Testis (tissue), 2 donors: ENCODE data around the gene EHD4.

Source experiments
- POLR2A ChIP-seq: fragments of 450-650 bp; IDR thresholded peaks from one replicate; pipeline ENCODE4 v1.6.1; 2017; ENCODE audit warnings: antibody characterized with exemption, mild to moderate bottlenecking, moderate library complexity
- TF ChIP-seq, protein P1 (sequence below), 3 experiments: fragments of 450-650 bp in 2 of 3; fragments of 200-600 bp in 1 of 3; sonication (generic) in 1 of 3; IDR thresholded peaks; one replicate each; pipeline ENCODE4 v1.5.1; 2016 to 2019; ENCODE audit warnings: antibody characterized with exemption in 3 of 3, mild to moderate bottlenecking in 2 of 3, moderate library complexity in 1 of 3

DNA sequence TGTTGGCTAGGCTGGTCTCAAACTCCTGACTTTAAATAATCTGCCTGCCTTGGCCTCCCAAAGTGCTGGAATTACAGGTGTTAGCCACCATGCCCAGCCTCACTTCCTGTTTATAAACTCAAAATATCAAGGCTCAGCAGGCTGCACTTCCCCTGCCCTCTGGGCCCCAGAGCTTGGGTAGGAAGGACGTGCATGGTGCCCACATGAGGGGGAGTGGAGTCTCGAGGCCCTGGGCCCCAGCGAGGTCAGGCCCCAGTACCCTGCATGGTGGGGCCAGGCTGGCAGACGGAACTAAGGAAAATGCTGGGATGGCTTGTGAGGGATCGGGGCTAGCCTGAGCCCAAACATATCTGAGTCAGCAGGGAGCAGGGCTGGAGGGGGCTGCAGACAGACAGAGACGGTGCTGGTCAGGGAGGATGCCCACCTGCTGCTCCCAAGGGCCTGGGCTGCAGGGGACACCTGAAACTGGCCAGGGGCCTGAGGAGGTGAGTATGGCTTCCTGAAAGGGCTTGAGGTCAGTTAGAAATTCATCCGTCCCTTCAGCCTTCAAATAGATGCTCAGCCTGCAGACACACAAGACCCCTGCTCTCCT is 83.6 kb downstream of the EHD4 start:
- TF ChIP-seq, protein P1, sequence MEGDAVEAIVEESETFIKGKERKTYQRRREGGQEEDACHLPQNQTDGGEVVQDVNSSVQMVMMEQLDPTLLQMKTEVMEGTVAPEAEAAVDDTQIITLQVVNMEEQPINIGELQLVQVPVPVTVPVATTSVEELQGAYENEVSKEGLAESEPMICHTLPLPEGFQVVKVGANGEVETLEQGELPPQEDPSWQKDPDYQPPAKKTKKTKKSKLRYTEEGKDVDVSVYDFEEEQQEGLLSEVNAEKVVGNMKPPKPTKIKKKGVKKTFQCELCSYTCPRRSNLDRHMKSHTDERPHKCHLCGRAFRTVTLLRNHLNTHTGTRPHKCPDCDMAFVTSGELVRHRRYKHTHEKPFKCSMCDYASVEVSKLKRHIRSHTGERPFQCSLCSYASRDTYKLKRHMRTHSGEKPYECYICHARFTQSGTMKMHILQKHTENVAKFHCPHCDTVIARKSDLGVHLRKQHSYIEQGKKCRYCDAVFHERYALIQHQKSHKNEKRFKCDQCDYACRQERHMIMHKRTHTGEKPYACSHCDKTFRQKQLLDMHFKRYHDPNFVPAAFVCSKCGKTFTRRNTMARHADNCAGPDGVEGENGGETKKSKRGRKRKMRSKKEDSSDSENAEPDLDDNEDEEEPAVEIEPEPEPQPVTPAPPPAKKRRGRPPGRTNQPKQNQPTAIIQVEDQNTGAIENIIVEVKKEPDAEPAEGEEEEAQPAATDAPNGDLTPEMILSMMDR (IDR thresholded peaks at IDR 0.05) = no peak
- no peak for TF ChIP-seq POLR2A
